Testis (tissue), 2 donors: ENCODE data around the gene AMOTL1.

Source experiments
- CTCF ChIP-seq, 3 experiments: fragments of 450-650 bp in 2 of 3; fragments of 200-600 bp in 1 of 3; sonication (generic) in 1 of 3; IDR thresholded peaks; one replicate each; pipeline ENCODE4 v1.5.1; 2016 to 2019; ENCODE audit warnings: antibody characterized with exemption in 3 of 3, mild to moderate bottlenecking in 2 of 3, moderate library complexity in 1 of 3
- POLR2A ChIP-seq: fragments of 450-650 bp; IDR thresholded peaks from one replicate; pipeline ENCODE4 v1.6.1; 2017; ENCODE audit warnings: antibody characterized with exemption, mild to moderate bottlenecking, moderate library complexity

GRCh38 chr11:94924612-94925011 is 156.5 kb downstream of the AMOTL1 start:
- TF ChIP-seq CTCF (IDR thresholded peaks at IDR 0.05) (no peak), POLR2A (no peak)
